Thyroid gland (tissue), 4 donors: Measurements from ENCODE around the gene TXNL1.
"Not testable (repeated sequence)": the region's sequence is repeated elsewhere in the genome, so short reads cannot be mapped to it uniquely, and the experiment has no call there.

Experiments
- CTCF ChIP-seq, 6 experiments: fragments of 200-600 bp in 3 of 6; fragments of 450-650 bp in 3 of 6; sonication (generic) in 3 of 6; IDR thresholded peaks; one replicate each; pipeline ENCODE4 v1.5.1; 2016 to 2019; ENCODE audit warnings: antibody characterized with exemption in 6 of 6, mild to moderate bottlenecking in 2 of 6, inconsistent platforms in 1 of 6, moderate library complexity in 1 of 6
- POLR2A ChIP-seq, 2 donors: fragments of 450-650 bp; IDR thresholded peaks; one replicate each; pipeline ENCODE4 v1.6.1; 2017; ENCODE audit warnings: antibody characterized with exemption in 2 of 2, mild to moderate bottlenecking in 2 of 2, moderate library complexity in 1 of 2

- TF ChIP-seq POLR2A, CTCF (IDR thresholded peaks at IDR 0.05): not testable (repeated sequence)
Measured at GRCh38 chr18:56572267-56572666, 66.1 kb downstream of the TXNL1 start.
